Subcutaneous adipose tissue (tissue), 4 donors: ENCODE data around the gene CEMIP. TPM values are rescaled to one million over a fixed set of nuclear protein-coding genes. Genes with fewer than 3 reads are reported as not detected.

Experiments
- CTCF ChIP-seq: fragments of 450-650 bp; IDR thresholded peaks from one replicate; pipeline ENCODE4 v1.5.1; 2016; ENCODE audit warnings: low read depth, mild to moderate bottlenecking, control low read depth, antibody characterized with exemption, moderate library complexity
- total RNA-seq, 4 donors: library from RNA; depleted of rRNA; stranded (reverse); fragments of >200 nt; gene quantifications; one replicate each; pipeline ENCODE4 v1.1.0, GENCODE V29; 2016

Gene CEMIP, protein sequence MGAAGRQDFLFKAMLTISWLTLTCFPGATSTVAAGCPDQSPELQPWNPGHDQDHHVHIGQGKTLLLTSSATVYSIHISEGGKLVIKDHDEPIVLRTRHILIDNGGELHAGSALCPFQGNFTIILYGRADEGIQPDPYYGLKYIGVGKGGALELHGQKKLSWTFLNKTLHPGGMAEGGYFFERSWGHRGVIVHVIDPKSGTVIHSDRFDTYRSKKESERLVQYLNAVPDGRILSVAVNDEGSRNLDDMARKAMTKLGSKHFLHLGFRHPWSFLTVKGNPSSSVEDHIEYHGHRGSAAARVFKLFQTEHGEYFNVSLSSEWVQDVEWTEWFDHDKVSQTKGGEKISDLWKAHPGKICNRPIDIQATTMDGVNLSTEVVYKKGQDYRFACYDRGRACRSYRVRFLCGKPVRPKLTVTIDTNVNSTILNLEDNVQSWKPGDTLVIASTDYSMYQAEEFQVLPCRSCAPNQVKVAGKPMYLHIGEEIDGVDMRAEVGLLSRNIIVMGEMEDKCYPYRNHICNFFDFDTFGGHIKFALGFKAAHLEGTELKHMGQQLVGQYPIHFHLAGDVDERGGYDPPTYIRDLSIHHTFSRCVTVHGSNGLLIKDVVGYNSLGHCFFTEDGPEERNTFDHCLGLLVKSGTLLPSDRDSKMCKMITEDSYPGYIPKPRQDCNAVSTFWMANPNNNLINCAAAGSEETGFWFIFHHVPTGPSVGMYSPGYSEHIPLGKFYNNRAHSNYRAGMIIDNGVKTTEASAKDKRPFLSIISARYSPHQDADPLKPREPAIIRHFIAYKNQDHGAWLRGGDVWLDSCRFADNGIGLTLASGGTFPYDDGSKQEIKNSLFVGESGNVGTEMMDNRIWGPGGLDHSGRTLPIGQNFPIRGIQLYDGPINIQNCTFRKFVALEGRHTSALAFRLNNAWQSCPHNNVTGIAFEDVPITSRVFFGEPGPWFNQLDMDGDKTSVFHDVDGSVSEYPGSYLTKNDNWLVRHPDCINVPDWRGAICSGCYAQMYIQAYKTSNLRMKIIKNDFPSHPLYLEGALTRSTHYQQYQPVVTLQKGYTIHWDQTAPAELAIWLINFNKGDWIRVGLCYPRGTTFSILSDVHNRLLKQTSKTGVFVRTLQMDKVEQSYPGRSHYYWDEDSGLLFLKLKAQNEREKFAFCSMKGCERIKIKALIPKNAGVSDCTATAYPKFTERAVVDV (N-terminal part only)
- under 1 TPM in 1 of 4 donors, not detected in 3; 0.17 TPM for total RNA-seq

DNA sequence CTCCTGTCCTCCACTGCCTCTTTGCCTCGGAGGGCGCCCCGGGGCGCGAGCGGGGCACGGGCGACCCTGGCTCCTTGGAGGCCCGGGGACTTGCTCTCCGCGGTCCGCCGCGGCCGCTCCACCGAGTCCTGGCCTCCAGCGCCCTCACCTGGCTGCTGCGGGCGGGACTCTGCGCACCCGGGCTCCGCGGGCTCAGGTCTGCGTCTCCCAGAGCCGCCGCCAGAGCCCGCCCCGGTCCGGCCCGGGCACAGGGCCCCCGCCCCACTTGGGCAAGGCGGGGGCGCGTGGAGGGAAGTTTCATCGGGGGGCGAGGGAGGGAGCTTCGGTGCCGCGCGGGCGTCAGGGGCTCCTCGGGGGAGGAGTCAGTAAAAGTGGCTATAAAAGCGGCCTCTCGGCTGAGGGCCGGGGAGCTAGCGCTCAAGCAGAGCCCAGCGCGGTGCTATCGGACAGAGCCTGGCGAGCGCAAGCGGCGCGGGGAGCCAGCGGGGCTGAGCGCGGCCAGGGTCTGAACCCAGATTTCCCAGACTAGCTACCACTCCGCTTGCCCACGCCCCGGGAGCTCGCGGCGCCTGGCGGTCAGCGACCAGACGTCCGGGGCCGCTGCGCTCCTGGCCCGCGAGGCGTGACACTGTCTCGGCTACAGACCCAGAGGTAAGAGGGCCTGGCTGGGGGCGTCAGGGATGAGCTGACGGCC lies at the start of gene CEMIP:
TSS of gene CEMIP (plus strand) at position 407 of the 694 bp plus-strand sequence. CDS start 94,510 bp downstream, outside the sequence.
- no peak for TF ChIP-seq CTCF

GRCh38 chr15:80730387-80730786 lies 48.8 kb upstream of the CEMIP start:
- TF ChIP-seq CTCF, result no peak

DNA sequence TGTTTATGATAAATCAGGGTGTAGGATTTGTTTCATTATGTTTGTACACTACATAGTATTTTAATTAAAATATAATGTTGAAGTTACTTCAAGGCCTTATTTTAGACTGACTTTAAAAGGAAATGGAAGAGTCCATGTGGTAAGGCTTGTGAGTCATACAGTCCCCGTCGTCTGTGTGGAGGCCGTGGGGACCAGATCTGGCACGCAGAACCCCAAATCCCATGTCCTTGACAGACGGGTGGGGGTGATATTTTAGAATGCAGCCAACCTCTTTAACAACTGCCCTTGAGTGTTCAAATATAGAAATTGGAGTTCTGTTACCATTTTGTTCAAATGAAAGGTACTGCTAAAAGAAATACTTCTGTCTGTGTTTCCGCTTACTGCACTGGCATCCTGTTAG lies 48.2 kb upstream of the CEMIP start:
- TF ChIP-seq CTCF, result no peak

GRCh38 chr15:80732167-80732566 lies 47.0 kb upstream of the CEMIP start:
- no peak for TF ChIP-seq CTCF

- no peak for TF ChIP-seq CTCF
Measured at GRCh38 chr15:80732818-80733217, 46.4 kb upstream of the CEMIP start.

DNA sequence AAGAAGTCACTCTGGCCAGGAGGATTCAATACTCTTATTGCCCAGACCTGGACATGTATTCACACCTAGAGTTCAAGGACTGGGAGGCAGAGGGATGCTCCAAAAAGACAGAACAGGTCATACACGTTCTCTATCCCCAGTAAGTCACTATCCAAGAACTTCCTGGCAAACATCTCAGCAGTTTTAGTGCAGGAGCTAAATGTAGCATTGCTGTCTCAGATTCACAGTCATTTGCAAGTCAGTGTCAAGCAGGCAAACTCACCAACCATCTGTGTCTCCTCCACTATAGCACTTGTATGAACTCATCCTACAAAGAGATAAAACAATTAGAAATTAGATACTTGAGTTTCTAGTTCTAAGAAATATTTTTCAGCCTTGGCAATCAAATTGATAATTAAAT lies 45.7 kb upstream of the CEMIP start:
- TF ChIP-seq CTCF, result no peak
